ENCODE measurements around the gene SLC36A4.

GRCh38 chr11:93143800-93144199 is 54.0 kb downstream of the SLC36A4 start:
- TF ChIP-seq CTCF (conservative IDR thresholded peaks at IDR 0.05 in 1 of 2, IDR thresholded peaks at IDR 0.05 in 1 of 2; ENCODE audit: low read depth in 1 of 2, low read length in 2 of 2): no peak
- TF ChIP-seq EZH2 (IDR thresholded peaks at IDR 0.05; ENCODE audit: low read length, missing control alignments): no peak

All from fibroblast of lung (primary cell).